Activated naive CD4-positive, alpha-beta T cell treated with anti-CD3 and anti-CD28 coated beads for 36 hours (primary cell): ENCODE measurements around the gene SATB2. TPM values are rescaled to one million over a fixed set of nuclear protein-coding genes. Genes with fewer than 3 reads are reported as not detected.

ENCODE experiments used
- CTCF ChIA-PET: fragments of 350-600 bp; sonication (Branson Sonifier 250); formaldehyde crosslinking; loops from one replicate; lab custom pipeline; 2021; ENCODE audit warnings: antibody characterized with exemption; lab: Charles Lee
- DNase-seq: peaks from one replicate; pipeline ENCODE4 v3.0.0-alpha.2; 2020
- H3K27ac Mint-ChIP-seq: one replicate; pipeline ENCODE4 v1.8.0; 2021; ENCODE audit warnings: mild to moderate bottlenecking, mixed read lengths
- H3K27me3 Mint-ChIP-seq: one replicate; pipeline ENCODE4 v1.8.0; 2021; ENCODE audit warnings: low read depth, mixed read lengths
- H3K36me3 Mint-ChIP-seq: one replicate; pipeline ENCODE4 v1.8.0; 2021; ENCODE audit warnings: low read depth, mixed read lengths
- H3K4me1 Mint-ChIP-seq: one replicate; pipeline ENCODE4 v1.8.0; 2021; ENCODE audit warnings: low read depth, mixed read lengths
- H3K4me3 Mint-ChIP-seq: one replicate; pipeline ENCODE4 v1.8.0; 2021; ENCODE audit warnings: mild to moderate bottlenecking, moderate library complexity, mixed read lengths
- H3K9me3 Mint-ChIP-seq: one replicate; pipeline ENCODE4 v1.8.0; 2021; ENCODE audit warnings: mixed read lengths
- intact Hi-C: fragments of 100-400 bp; cut with micrococcal nuclease; formaldehyde crosslinking; loops from one replicate; pipeline ENCODE4 v1.15.1; 2023
- total RNA-seq, 2 experiments: library from RNA; stranded (reverse); gene quantifications; one replicate each; pipeline ENCODE4 v1.2.3, GENCODE V29; 2021

SATB2 gene
- total RNA-seq, 2 experiments from 2014 or later = 0.02 to 0.44 TPM

DNA sequence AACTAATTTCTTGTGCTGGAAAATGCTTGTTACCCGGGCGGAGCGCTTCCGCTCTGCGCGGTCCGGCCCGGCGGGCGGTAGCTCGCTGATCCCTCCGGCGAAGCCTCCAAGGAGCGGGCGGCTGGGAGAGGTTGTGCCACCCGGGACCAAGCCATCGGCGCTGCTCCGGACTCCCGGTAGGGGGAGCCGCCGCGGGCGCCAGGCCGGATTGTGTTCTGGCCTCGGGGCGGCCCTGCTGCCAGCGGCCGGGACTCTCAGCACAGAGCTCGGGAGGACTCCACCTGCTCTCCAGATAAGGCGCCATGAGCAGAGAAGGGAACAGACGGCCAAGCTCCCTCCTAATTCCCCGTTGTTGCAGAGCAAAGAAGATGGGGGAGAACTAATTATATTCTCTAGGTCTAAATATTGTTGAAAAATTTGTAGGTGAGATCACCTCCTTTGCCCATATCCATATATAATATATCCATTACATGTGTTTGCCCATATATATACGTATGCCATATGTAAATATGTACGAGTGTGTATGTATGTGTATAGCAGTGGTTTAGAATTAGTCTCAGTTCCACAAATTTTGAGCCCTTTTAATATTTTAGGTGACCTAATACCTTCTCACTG, 13.8 kb upstream of the SATB2 start:
- intact Hi-C loops = loop anchor here (5.0 kb wide), 1 partner anchor 266 kb away; no protein-coding TSS in a partner anchor
- Mint-ChIP-seq H3K27me3 (peaks cover 78% of the 10 kb centered on the region), H3K36me3 (no peaks in the 10 kb centered on the region), H3K4me1 (peaks cover 25% of the 10 kb centered on the region), H3K27ac (no peak overlapping the region), H3K4me3 (no peak overlapping the region), H3K9me3 (no peaks in the 10 kb centered on the region)
- CTCF ChIA-PET = interaction anchor here (0.6 to 2.2 kb wide), 3 partner anchors 10 to 18 kb away, joined by 3 to 7 read pairs (median 4); no protein-coding TSS in a partner anchor
- DNase-seq = peak; percentile 44

DNA sequence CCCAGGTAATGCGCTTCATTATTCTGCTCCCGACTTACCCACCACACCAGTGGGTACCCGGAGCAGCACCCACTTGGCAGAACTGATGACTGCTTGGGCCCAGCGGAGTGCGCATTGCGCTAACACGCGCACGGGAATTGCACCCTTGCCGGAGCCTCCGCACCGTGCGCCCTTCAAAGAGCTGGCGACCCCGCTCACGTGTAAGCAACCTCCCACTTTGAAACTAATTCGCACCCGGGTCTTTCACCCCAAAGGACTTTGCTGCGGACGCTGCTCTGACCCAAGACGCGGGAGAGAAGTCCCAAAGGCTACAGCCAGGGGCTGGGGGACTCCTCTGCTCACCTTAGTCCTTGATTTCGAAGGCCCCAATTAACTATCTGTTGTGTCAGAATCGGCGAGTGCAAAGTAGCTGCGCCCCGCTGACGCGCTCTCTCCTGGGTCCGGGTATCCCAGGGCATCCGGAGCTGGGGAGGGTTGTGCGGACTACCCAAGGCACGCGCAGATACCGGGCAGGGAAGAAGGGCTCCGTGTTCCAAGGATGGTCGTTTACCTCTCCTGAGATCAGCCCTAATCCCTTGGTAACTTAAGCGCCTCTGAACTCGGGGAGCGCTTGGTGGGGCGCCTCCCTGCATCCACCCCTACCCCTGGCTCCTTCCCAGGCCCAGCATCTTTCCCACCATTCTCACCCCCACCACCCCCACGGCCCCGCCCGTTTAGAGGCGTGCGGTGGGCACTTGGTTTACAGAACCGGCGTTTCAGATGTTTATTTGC, 13.1 kb upstream of the SATB2 start:
- no peak overlapping the region for H3K4me3 Mint-ChIP-seq
- CTCF ChIA-PET = interaction anchor here (0.6 to 2.2 kb wide), 6 partner anchors 11 to 33 kb away, joined by 3 to 8 read pairs (median 4); no protein-coding TSS in a partner anchor
- H3K36me3 Mint-ChIP-seq = no peaks in the 10 kb centered on the region
- no peak overlapping the region for H3K27ac Mint-ChIP-seq
- H3K4me1 Mint-ChIP-seq = peaks cover 25% of the 10 kb centered on the region
- H3K9me3 Mint-ChIP-seq = no peaks in the 10 kb centered on the region
- peaks cover 85% of the 10 kb centered on the region for H3K27me3 Mint-ChIP-seq
- DNase-seq = no peak
- intact Hi-C loops = loop anchor here (5.0 kb wide), 1 partner anchor 266 kb away; no protein-coding TSS in a partner anchor

DNA sequence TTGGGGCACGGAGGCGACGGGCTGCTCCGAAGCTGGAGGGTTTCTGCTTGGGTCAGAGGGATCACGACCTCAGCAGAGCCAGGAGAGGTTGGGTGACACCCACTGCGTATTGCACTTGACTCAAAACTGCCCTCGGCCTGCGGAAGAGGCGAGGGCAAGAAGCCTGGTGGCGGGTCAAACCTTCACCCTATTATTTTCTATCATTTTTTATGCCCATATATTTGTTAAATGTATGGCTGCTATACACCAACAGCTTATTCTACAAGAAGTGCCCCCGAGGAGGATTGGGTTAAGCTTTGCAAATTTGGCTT, 12.6 kb upstream of the SATB2 start:
- no peak overlapping the region for H3K4me3 Mint-ChIP-seq
- H3K27ac Mint-ChIP-seq = no peak overlapping the region
- CTCF ChIA-PET = interaction anchor here (0.7 to 1.7 kb wide), 3 partner anchors 15 to 34 kb away, joined by 3 to 8 read pairs (median 4); no protein-coding TSS in a partner anchor
- DNase-seq = no peak
- intact Hi-C loops = loop anchor here (5.0 kb wide), 1 partner anchor 267 kb away; no protein-coding TSS in a partner anchor
- no peaks in the 10 kb centered on the region for H3K9me3 Mint-ChIP-seq
- H3K27me3 Mint-ChIP-seq = peaks cover 88% of the 10 kb centered on the region
- no peaks in the 10 kb centered on the region for H3K36me3 Mint-ChIP-seq
- peaks cover 25% of the 10 kb centered on the region for H3K4me1 Mint-ChIP-seq

DNA sequence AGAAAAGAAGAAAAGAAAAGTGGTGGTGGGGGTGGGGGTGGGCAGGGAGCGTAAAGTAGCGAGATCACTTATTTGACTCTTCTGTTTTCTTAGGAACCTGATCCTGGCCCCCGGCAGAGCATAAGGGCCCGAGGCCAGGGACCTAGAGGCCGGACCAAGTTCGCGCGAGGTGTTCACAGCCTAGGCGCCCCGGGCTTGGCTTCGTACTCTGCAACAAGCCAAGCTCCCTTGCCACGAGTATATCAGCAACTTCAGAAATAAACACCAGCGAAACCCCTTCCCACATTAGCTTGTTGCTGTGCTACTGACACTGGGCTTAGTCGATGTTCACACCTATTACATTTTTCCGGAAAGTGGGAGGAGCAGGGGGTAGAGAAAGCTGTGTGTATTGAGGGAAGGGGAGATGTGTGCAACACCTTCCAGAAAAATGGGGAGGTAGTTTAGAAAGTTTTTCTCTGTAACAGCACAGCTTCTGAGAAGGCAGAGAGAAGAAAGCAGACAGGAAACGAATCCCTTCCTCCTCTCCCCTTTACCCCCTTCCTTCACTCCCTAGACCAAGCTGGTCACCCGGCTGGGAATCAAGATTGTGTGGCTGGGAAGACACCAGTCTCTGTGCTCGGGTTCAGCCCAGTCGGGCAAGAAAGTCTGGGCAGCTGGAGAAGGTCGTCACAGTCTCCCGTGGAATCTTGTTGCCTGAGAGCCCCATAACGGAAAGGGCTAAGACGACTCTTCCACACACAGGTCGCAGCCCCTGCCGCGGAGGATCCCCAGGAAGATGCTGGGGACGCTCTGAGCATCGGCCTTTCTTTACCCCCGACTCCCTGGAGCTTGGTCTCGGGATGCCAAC, 12.0 kb upstream of the SATB2 start:
- intact Hi-C loops = loop anchor here (1.0 to 10.0 kb wide), 3 partner anchors 10 to 385 kb away; partner anchors contain the start of gene FTCDNL1
- no peaks in the 10 kb centered on the region for H3K36me3 Mint-ChIP-seq
- no peak for DNase-seq
- peaks cover 30% of the 10 kb centered on the region for H3K4me1 Mint-ChIP-seq
- H3K27ac Mint-ChIP-seq = no peak overlapping the region
- CTCF ChIA-PET = interaction anchor here (0.7 to 1.7 kb wide), 3 partner anchors 15 to 35 kb away, joined by 3 to 8 read pairs (median 4); no protein-coding TSS in a partner anchor
- H3K9me3 Mint-ChIP-seq = no peaks in the 10 kb centered on the region
- H3K27me3 Mint-ChIP-seq = peaks cover 92% of the 10 kb centered on the region
- H3K4me3 Mint-ChIP-seq = peak overlapping the region; percentile 38

DNA sequence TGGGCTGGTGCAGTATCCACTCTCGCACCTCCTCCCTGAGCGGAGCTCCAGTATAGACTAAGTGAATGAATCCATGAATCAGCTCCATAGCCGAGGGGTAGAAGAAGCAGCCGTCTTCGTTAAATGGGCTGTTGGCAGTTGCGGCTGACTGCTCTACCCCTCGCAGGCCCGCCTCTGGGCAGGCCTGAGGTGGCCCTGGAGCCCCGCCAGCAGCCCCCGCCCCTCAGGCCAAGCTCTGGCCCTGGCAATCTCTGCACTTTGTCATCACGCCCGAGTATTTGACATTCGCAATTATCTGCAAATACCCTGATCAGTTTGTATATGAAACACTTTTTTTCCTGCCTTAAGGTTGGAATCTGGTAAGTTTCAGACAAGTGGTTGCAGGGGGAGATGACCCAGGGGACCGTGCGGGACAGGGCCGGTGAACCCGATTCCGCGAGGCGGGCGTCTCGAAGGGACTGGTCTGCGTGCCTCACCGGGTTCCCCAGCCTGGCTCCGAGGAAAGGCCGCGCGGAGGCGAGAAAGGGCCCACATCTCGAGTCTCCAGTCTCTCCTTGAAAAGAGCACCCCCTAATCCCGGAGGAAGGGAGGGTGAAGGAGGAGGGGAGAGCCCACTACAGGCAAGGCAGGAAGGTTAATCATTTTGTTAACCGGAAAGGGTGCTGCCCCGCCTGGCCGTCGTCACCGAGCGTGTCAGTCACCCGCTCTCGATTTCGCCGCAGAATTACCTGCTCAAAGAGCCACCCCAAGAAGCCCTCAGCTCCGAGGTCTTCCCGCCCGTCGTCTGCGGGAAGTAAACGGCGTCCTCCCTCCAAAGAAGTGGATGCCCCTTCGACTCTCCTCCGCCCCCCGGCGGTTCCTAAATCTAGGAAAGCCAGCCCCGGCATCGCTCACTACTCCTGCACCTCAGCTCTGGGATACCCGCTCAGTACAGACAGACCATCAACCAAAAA, 11.1 kb upstream of the SATB2 start:
- H3K9me3 Mint-ChIP-seq = no peaks in the 10 kb centered on the region
- H3K4me3 Mint-ChIP-seq = peak overlapping the region; percentile 38
- H3K36me3 Mint-ChIP-seq = no peaks in the 10 kb centered on the region
- CTCF ChIA-PET = interaction anchor here (0.6 to 1.7 kb wide), 4 partner anchors 14 to 20 kb away, joined by 3 to 8 read pairs (median 4); no protein-coding TSS in a partner anchor
- H3K27ac Mint-ChIP-seq = no peak overlapping the region
- intact Hi-C loops = loop anchor here (1.0 to 10.0 kb wide), 2 partner anchors 10 to 386 kb away; partner anchors contain the start of gene FTCDNL1
- DNase-seq = peak; percentile 63
- peaks cover 34% of the 10 kb centered on the region for H3K4me1 Mint-ChIP-seq
- H3K27me3 Mint-ChIP-seq = peaks cover 88% of the 10 kb centered on the region

DNA sequence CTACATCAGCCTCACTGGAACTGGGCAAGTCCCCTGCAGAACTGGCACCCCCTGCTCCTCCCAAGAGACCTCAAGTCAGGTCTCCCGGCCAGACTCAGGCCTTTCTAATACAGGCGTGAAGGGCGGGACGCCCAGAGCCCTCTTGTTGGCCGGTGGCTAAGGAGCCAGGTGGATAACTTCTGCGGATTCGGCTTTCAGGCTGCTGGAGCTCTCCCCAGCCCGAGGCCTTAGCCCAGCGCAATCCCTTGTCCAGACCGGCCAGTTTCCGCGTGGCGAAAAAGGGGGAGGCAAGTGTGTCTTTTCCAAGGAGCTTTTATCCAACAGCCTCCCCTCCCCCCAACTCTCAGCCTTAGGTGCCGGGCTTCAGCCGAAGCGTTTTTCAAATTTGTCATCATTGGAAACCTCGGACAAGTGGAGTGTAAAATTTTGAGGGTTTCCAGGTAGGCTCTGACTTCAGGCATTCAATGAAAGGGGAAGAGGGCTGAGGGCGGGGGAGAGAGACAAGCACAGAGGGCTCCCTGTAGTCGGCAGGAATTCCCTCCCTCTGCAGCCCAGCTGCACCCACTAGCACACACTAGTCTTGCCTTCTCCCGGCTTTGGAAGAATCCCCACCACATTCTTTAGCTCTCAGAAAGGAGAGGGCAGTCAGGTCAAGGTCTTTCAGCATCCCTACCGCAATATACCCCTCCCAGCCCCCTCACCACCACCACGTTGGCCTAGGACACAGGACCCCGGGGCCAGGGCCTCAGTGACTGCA, 9.5 kb upstream of the SATB2 start:
- no peak overlapping the region for H3K4me3 Mint-ChIP-seq

DNA sequence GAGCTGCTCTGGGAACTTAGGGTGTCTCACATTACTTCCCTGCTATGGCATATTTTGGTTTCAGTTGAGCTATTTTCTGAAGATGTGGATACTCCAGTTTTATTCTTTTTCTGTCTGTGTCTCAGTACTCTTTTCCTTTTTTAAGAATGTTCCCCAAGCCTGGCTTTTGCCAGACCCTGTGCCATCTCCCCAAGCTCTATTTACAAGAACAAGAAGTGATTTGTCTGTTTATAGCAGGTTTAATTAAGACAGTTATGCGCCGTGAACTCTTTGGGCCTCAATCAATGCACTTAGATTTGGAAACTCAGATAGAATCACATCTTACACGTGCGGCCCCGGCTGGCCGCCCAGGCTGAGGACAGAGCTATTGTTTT, 8.9 kb upstream of the SATB2 start:
- no peak for DNase-seq
- Mint-ChIP-seq H3K4me3 (no peak overlapping the region), H3K4me1 (peaks cover 39% of the 10 kb centered on the region), H3K27me3 (peaks cover 82% of the 10 kb centered on the region), H3K9me3 (no peaks in the 10 kb centered on the region), H3K27ac (no peak overlapping the region), H3K36me3 (no peaks in the 10 kb centered on the region)
- intact Hi-C loops = loop anchor here (10.0 kb wide), 1 partner anchor 388 kb away; the partner anchor contains the start of gene FTCDNL1
- CTCF ChIA-PET = no interaction called here

More for the DNA sequence above, 9.5 kb upstream of the SATB2 start:
- CTCF ChIA-PET = no interaction called here
- intact Hi-C loops = loop anchor here (10.0 kb wide), 1 partner anchor 388 kb away; the partner anchor contains the start of gene FTCDNL1
- Mint-ChIP-seq H3K27me3 (peaks cover 83% of the 10 kb centered on the region), H3K4me1 (peaks cover 39% of the 10 kb centered on the region), H3K36me3 (no peaks in the 10 kb centered on the region), H3K9me3 (no peaks in the 10 kb centered on the region), H3K27ac (no peak overlapping the region)
- DNase-seq = no peak

DNA sequence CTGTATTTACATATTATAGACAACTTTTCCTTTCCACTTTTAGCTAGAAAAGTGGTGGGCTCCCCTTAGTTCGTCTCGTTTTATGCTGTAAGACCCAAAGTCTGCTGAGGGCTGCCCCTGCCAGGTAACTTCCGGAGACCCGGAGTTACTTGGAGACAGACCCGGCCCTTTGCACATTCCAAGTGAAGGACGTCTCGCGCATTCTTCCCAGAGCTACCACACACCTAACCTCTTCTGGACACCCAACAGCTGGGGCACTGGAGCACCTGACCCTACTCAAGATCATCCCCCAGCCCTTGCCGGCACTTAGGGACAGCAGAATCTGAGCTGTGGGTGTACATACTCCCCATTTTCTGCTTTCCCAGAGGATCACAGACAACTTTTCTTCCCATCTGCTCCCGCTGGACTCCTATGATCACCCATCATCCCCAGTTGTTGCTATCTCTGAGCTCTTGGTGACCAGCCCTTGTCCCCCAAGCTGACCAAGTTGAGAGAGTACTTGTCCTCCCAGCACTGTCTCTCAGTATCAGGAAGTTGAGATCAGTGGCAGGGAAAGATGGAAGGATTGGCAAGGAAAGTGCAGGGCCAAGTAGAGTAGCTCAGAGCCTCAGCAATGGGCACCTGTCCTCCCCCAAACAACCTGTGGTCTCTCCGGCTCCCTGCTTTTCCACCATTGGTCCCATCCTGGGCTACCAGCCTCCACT, 8.4 kb upstream of the SATB2 start:
- Mint-ChIP-seq H3K9me3 (no peaks in the 10 kb centered on the region), H3K36me3 (no peaks in the 10 kb centered on the region), H3K27me3 (peaks cover 80% of the 10 kb centered on the region), H3K4me1 (peaks cover 39% of the 10 kb centered on the region), H3K4me3 (no peak overlapping the region), H3K27ac (no peak overlapping the region)
- no peak for DNase-seq
- intact Hi-C loops = loop anchor here (1.0 to 10.0 kb wide), 2 partner anchors 9 to 389 kb away; partner anchors contain the start of genes FTCDNL1 and SATB2
- CTCF ChIA-PET = interaction anchor here (0.5 kb wide), 1 partner anchor 145 kb away, joined by 4 read pairs; no protein-coding TSS in a partner anchor

DNA sequence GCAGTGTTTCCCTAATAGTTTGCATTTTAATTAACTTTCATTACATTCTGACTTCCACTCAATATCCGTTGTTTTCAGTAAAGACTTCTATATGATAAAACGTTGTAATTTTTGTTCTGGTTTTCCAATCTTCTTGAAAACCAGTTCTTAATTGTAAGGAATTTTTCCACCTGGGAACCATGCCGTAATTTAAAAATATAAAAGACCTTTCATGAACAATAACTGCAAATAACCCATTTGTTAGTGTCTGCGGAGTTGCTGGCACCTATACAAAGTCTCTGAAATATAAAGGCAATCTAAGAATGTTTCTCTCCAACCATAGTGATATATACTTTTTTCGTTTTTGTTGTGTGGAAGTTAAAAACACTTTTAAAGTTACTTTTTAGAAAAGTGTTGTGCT, 7.7 kb upstream of the SATB2 start:
- no peaks in the 10 kb centered on the region for H3K9me3 Mint-ChIP-seq
- CTCF ChIA-PET = no interaction called here
- intact Hi-C loops = loop anchor here (1.0 to 10.0 kb wide), 2 partner anchors 8 to 389 kb away; partner anchors contain the start of genes FTCDNL1 and SATB2
- peaks cover 79% of the 10 kb centered on the region for H3K27me3 Mint-ChIP-seq
- DNase-seq = no peak
- H3K36me3 Mint-ChIP-seq = no peaks in the 10 kb centered on the region
- H3K27ac Mint-ChIP-seq = no peak overlapping the region
- no peak overlapping the region for H3K4me3 Mint-ChIP-seq
- H3K4me1 Mint-ChIP-seq = peaks cover 39% of the 10 kb centered on the region
